ENCODE data around the gene SGCE.
"Not testable (repeated sequence)": the region's sequence is repeated elsewhere in the genome, so short reads cannot be mapped to it uniquely, and the experiment has no call there.

Gene SGCE

GRCh38 chr7:94655848-94656657, at the start of gene SGCE:
Gene SGCE, minus strand, starts transcription at chr7:94656133. Its CDS starts 35 bp downstream, at chr7:94656098.
- DNase-seq, result peak; percentile 62

GRCh38 chr7:94705155-94706021, 49.5 kb upstream of the SGCE start:
- DNase-seq, result not testable (repeated sequence)

GRCh38 chr7:94701555-94701973, 45.6 kb upstream of the SGCE start:
- DNase-seq, result no peak

GRCh38 chr7:94700926-94701554, 45.1 kb upstream of the SGCE start:
- DNase-seq, result no peak

GRCh38 chr7:94698275-94698674, 42.3 kb upstream of the SGCE start:
- no peak for DNase-seq

GRCh38 chr7:94697035-94697974, 41.4 kb upstream of the SGCE start:
- DNase-seq, result no peak

- no peak for DNase-seq
Measured at GRCh38 chr7:94687810-94688209, 31.9 kb upstream of the SGCE start.

- no peak for DNase-seq
Measured at GRCh38 chr7:94687076-94687475, 31.1 kb upstream of the SGCE start.

- no peak for DNase-seq
Measured at GRCh38 chr7:94683066-94683465, 27.1 kb upstream of the SGCE start.

- no peak for DNase-seq
Measured at GRCh38 chr7:94679358-94679757, 23.4 kb upstream of the SGCE start.

GRCh38 chr7:94676431-94676830, 20.5 kb upstream of the SGCE start:
- no peak for DNase-seq

- no peak for DNase-seq
Measured at GRCh38 chr7:94675356-94675755, 19.4 kb upstream of the SGCE start.

- DNase-seq, result no peak
Measured at GRCh38 chr7:94671444-94672235, 15.7 kb upstream of the SGCE start.

GRCh38 chr7:94669773-94670495, 14.0 kb upstream of the SGCE start:
- no peak for DNase-seq

- DNase-seq, result no peak
Measured at GRCh38 chr7:94666879-94667587, 11.1 kb upstream of the SGCE start.

GRCh38 chr7:94665426-94665825, 9.5 kb upstream of the SGCE start:
- DNase-seq, result no peak

- no peak for DNase-seq
Measured at GRCh38 chr7:94664023-94664422, 8.1 kb upstream of the SGCE start.

GRCh38 chr7:94662548-94662947, 6.6 kb upstream of the SGCE start:
- no peak for DNase-seq

- DNase-seq, result no peak
Measured at GRCh38 chr7:94660006-94660405, 4.1 kb upstream of the SGCE start.

GRCh38 chr7:94658826-94659225, 2.9 kb upstream of the SGCE start:
- DNase-seq, result no peak
